Panc1 (cell line): ENCODE data around the gene BACH2. TPM values are rescaled to one million over a fixed set of nuclear protein-coding genes. Genes with fewer than 3 reads are reported as not detected.

ENCODE experiments used
- ATAC-seq: fragments of 200-7000 bp; cut with Tn5 transposase; 2 replicates; pipeline ENCODE4 v1.9.1; 2020; ENCODE audit warnings: mild to moderate bottlenecking, moderate library complexity
- BruUV-seq: library from RNA; stranded (reverse); fragments of 400-500 nt; replicated peaks from 2 replicates; lab custom pipeline; 2021; lab: Mats Ljungman, UMichigan
- CTCF ChIA-PET: fragments of 300-600 bp; sonication (Branson Sonifier 250); formaldehyde crosslinking; loops from one replicate; lab custom pipeline; 2022; ENCODE audit warnings: antibody characterized with exemption; lab: Charles Lee
- POLR2A ChIA-PET: fragments of 300-600 bp; sonication (Branson Sonifier 250); formaldehyde crosslinking; loops from one replicate; lab custom pipeline; 2022; ENCODE audit warnings: antibody characterized with exemption; lab: Charles Lee
- DNase-seq: peaks from one replicate; pipeline ENCODE4 v3.0.0-alpha.2; 2010; ENCODE audit warnings: low read depth, low spot score
- H3K27ac ChIP-seq: 2 replicates; pipeline ENCODE4 v1.5.1; 2011; ENCODE audit warnings: mild to moderate bottlenecking, low read length, inconsistent platforms
- H3K27me3 ChIP-seq: fragments of 200-500 bp; sonication (Bioruptor generic); 2 replicates; pipeline ENCODE4 v1.6.0; 2014; ENCODE audit warnings: low read length, inconsistent platforms; ENCODE audit not compliant: control insufficient read depth, insufficient read depth
- H3K36me3 ChIP-seq: fragments of 200-500 bp; sonication (Bioruptor generic); 2 replicates; pipeline ENCODE4 v1.5.1; 2014; ENCODE audit warnings: inconsistent platforms, mild to moderate bottlenecking, low read length, moderate library complexity; ENCODE audit not compliant: control insufficient read depth, insufficient read depth
- H3K4me1 ChIP-seq: 2 replicates; pipeline ENCODE4 v1.5.1; 2011; ENCODE audit warnings: inconsistent platforms, mild to moderate bottlenecking, low read length, moderate library complexity; ENCODE audit not compliant: control insufficient read depth, insufficient read depth
- H3K4me3 ChIP-seq, 2 experiments: 2 replicates each; pipeline ENCODE4 v1.5.1; 2011 to 2012; ENCODE audit warnings: low read depth in 2 of 2, low read length in 2 of 2, mild to moderate bottlenecking in 2 of 2, inconsistent platforms in 1 of 2, moderate library complexity in 1 of 2
- H3K9me3 ChIP-seq: fragments of 200-500 bp; sonication (Bioruptor generic); 2 replicates; pipeline ENCODE4 v1.5.1; 2014; ENCODE audit warnings: low read depth, mild to moderate bottlenecking, inconsistent platforms, low read length, moderate library complexity; ENCODE audit not compliant: control insufficient read depth, insufficient read depth
- CTCF ChIP-seq: fragments of 450-650 bp; IDR thresholded peaks from 2 replicates; pipeline ENCODE4 v1.5.1; 2017; ENCODE audit warnings: mild to moderate bottlenecking
- POLR2AphosphoS5 ChIP-seq: IDR thresholded peaks from 2 replicates; pipeline ENCODE4 v1.6.1; 2012; ENCODE audit warnings: mild to moderate bottlenecking, low read depth, low read length, moderate library complexity
- REST ChIP-seq, 2 experiments: IDR thresholded peaks; 2 replicates each; pipeline ENCODE4 v1.6.1; 2011 to 2012; ENCODE audit warnings: low read depth in 2 of 2, control low read depth in 1 of 2, low read length in 1 of 2, mild to moderate bottlenecking in 1 of 2, moderate library complexity in 1 of 2; ENCODE audit not compliant: insufficient read depth in 1 of 2
- SIN3A ChIP-seq: IDR thresholded peaks from 2 replicates; pipeline ENCODE4 v1.6.1; 2012; ENCODE audit warnings: low read depth, mild to moderate bottlenecking, low read length, moderate library complexity, borderline replicate concordance; ENCODE audit not compliant: insufficient read depth
- TCF7L2 ChIP-seq: IDR thresholded peaks from 2 replicates; pipeline ENCODE4 v1.6.1; 2011; ENCODE audit warnings: mild to moderate bottlenecking, low read depth, low read length, inconsistent platforms
- in situ Hi-C: cut with HindIII; loops from 2 replicates; pipeline ENCODE4 v1.10.0; 2016; ENCODE audit warnings: low sequenced_read_pairs, low pct_unique_long_range_greater_than_20kb
- intact Hi-C: fragments of 100-400 bp; cut with micrococcal nuclease; formaldehyde crosslinking; loops from one replicate; pipeline ENCODE4 v1.10.0; 2022; ENCODE audit not compliant: unreplicated experiment
- total RNA-seq: library from RNA; stranded (reverse); gene quantifications from one replicate; pipeline ENCODE4 v1.2.1, GENCODE V29; 2021; ENCODE audit not compliant: unreplicated experiment

BACH2 gene
- total RNA-seq, 1 experiment from 2014 or later: 1.6 TPM

GRCh38 chr6:89944826-89945407 is 351.7 kb downstream of the BACH2 start:
- ATAC-seq (no peak), DNase-seq (no peak)
- ChIA-PET CTCF (no interaction called here), POLR2A (no interaction called here)
- intact Hi-C loops: loop anchor here (5.0 to 10.0 kb wide), 2 partner anchors 342 to 450 kb away; no protein-coding TSS in a partner anchor
- TF ChIP-seq REST (IDR thresholded peaks at IDR 0.05; ENCODE audit: insufficient read depth in 1 of 2, low read depth in 2 of 2, low read length in 1 of 2) (no peak), CTCF (peak; percentile 43; the same call in 1 of the 2 replicates)
- H3K27ac ChIP-seq: no peak overlapping the region
- H3K9me3 ChIP-seq: no peaks in the 10 kb centered on the region
- no peak overlapping the region for H3K4me3 ChIP-seq
- H3K36me3 ChIP-seq: no peaks in the 10 kb centered on the region
- BruUV-seq: no TSS peak
- H3K27me3 ChIP-seq: no peaks in the 10 kb centered on the region
- in situ Hi-C loops: no loop called here
- peaks cover 2% of the 10 kb centered on the region; the same call in 1 of the 2 replicates for H3K4me1 ChIP-seq

GRCh38 chr6:89944181-89944755 is 352.4 kb downstream of the BACH2 start:
- Histone ChIP-seq H3K9me3 (no peaks in the 10 kb centered on the region), H3K27me3 (no peaks in the 10 kb centered on the region), H3K4me3 (no peak overlapping the region), H3K27ac (no peak overlapping the region), H3K36me3 (no peaks in the 10 kb centered on the region), H3K4me1 (peaks cover 2% of the 10 kb centered on the region; the same call in 1 of the 2 replicates)
- TF ChIP-seq TCF7L2 (no peak), SIN3A (no peak), POLR2AphosphoS5 (no peak), CTCF (no peak), REST (IDR thresholded peaks at IDR 0.05; ENCODE audit: insufficient read depth in 1 of 2, low read depth in 2 of 2, low read length in 1 of 2) (no peak)
- ATAC-seq: no peak
- DNase-seq: no peak
- CTCF ChIA-PET: no interaction called here
- in situ Hi-C loops (no loop called here), intact Hi-C loops (loop anchor here (5.0 to 10.0 kb wide), 2 partner anchors 343 to 451 kb away; no protein-coding TSS in a partner anchor)
- no TSS peak for BruUV-seq
- POLR2A ChIA-PET: no interaction called here
